H9 (cell line): ENCODE data around the gene COG8. TPM values are rescaled to one million over a fixed set of nuclear protein-coding genes. Genes with fewer than 3 reads are reported as not detected.
A peak's percentile ranks its signal among the peaks of the same experiment; 100 is the strongest.

Experiments
- DNase-seq: peaks from one replicate; pipeline ENCODE4 v3.0.0-alpha.2; 2017
- H2AFZ ChIP-seq: one replicate; pipeline ENCODE4 v1.6.1; 2013; ENCODE audit warnings: mild to moderate bottlenecking, low read length, control low read depth, moderate library complexity
- H2AK5ac ChIP-seq: 2 replicates; pipeline ENCODE4 v1.6.1; 2013; ENCODE audit warnings: low read length, control low read depth, mixed read lengths; ENCODE audit not compliant: insufficient read length
- H2BK120ac ChIP-seq: one replicate; pipeline ENCODE4 v1.6.1; 2013; ENCODE audit warnings: low read depth, mild to moderate bottlenecking, low read length, control low read depth, inconsistent platforms; ENCODE audit not compliant: poor library complexity, severe bottlenecking
- H2BK12ac ChIP-seq: 2 replicates; pipeline ENCODE4 v1.6.1; 2013; ENCODE audit warnings: low read length, control low read depth, mixed read lengths, low read depth; ENCODE audit not compliant: insufficient read length
- H2BK15ac ChIP-seq: 2 replicates; pipeline ENCODE4 v1.6.1; 2013; ENCODE audit warnings: low read depth, low read length, control low read depth
- H2BK20ac ChIP-seq: one replicate; pipeline ENCODE4 v1.6.1; 2013; ENCODE audit warnings: low read depth, mild to moderate bottlenecking, low read length, control low read depth, inconsistent platforms; ENCODE audit not compliant: poor library complexity, severe bottlenecking
- H2BK5ac ChIP-seq: 2 replicates; pipeline ENCODE4 v1.6.1; 2013; ENCODE audit warnings: low read length, control low read depth, mixed read lengths; ENCODE audit not compliant: insufficient read length
- H3K14ac ChIP-seq: 2 replicates; pipeline ENCODE4 v1.6.1; 2013; ENCODE audit warnings: low read length, control low read depth; ENCODE audit not compliant: insufficient read depth
- H3K18ac ChIP-seq: 2 replicates; pipeline ENCODE4 v1.6.1; 2013; ENCODE audit warnings: low read depth, mild to moderate bottlenecking, mixed read lengths, low read length, control low read depth; ENCODE audit not compliant: insufficient read length
- H3K23ac ChIP-seq: 2 replicates; pipeline ENCODE4 v1.6.1; 2013; ENCODE audit warnings: low read length, control low read depth, mixed read lengths, low read depth; ENCODE audit not compliant: insufficient read length
- H3K23me2 ChIP-seq: 2 replicates; pipeline ENCODE4 v1.6.1; 2013; ENCODE audit warnings: low read depth, mild to moderate bottlenecking, mixed read lengths, low read length, control low read depth; ENCODE audit not compliant: insufficient read length, poor library complexity, severe bottlenecking
- H3K27ac ChIP-seq: 2 replicates; pipeline ENCODE4 v1.5.1; 2013; ENCODE audit warnings: low read length, control low read depth, mixed read lengths, low read depth; ENCODE audit not compliant: insufficient read length
- H3K27me3 ChIP-seq: 2 replicates; pipeline ENCODE4 v1.6.1; 2013; ENCODE audit warnings: low read length, control low read depth, inconsistent platforms; ENCODE audit not compliant: insufficient read depth
- H3K4ac ChIP-seq: 2 replicates; pipeline ENCODE4 v1.6.1; 2013; ENCODE audit warnings: low read depth, mild to moderate bottlenecking, control low read depth, inconsistent platforms, low read length, moderate library complexity
- H3K4me1 ChIP-seq: 2 replicates; pipeline ENCODE4 v1.6.1; 2013; ENCODE audit warnings: low read length, control low read depth, inconsistent platforms; ENCODE audit not compliant: insufficient read depth
- H3K4me2 ChIP-seq: 2 replicates; pipeline ENCODE4 v1.6.1; 2013; ENCODE audit warnings: low read length, control low read depth, mixed read lengths; ENCODE audit not compliant: insufficient read length, insufficient read depth
- H3K56ac ChIP-seq: 2 replicates; pipeline ENCODE4 v1.6.1; 2013; ENCODE audit warnings: low read depth, mild to moderate bottlenecking, mixed read lengths, low read length, control low read depth; ENCODE audit not compliant: insufficient read length
- H3K79me1 ChIP-seq: 2 replicates; pipeline ENCODE4 v1.6.1; 2013; ENCODE audit warnings: low read depth, mild to moderate bottlenecking, moderate library complexity, low read length, control low read depth, inconsistent platforms; ENCODE audit not compliant: insufficient read depth, poor library complexity, severe bottlenecking
- H3K79me2 ChIP-seq: 2 replicates; pipeline ENCODE4 v1.6.1; 2013; ENCODE audit warnings: low read length, control low read depth, inconsistent platforms; ENCODE audit not compliant: insufficient read depth
- H3K9ac ChIP-seq: 2 replicates; pipeline ENCODE4 v1.6.1; 2013; ENCODE audit warnings: low read length, control low read depth, mixed read lengths; ENCODE audit not compliant: insufficient read length; ENCODE audit errors: extremely low read depth
- H3K9me3 ChIP-seq: one replicate; pipeline ENCODE4 v1.6.1; 2013; ENCODE audit warnings: low read depth, low read length, inconsistent platforms; ENCODE audit not compliant: control insufficient read depth
- H3T11ph ChIP-seq: one replicate; pipeline ENCODE4 v1.6.1; 2013; ENCODE audit warnings: mild to moderate bottlenecking, low read length, control low read depth, inconsistent platforms
- H4K20me1 ChIP-seq: one replicate; pipeline ENCODE4 v1.6.1; 2013; ENCODE audit not compliant: control insufficient read depth, insufficient read length, insufficient read depth
- H4K5ac ChIP-seq: 2 replicates; pipeline ENCODE4 v1.6.1; 2013; ENCODE audit warnings: low read depth, mild to moderate bottlenecking, mixed read lengths, low read length, control low read depth; ENCODE audit not compliant: insufficient read length
- H4K8ac ChIP-seq: replicated peaks from 2 replicates; pipeline ENCODE4 v1.6.1; 2013; ENCODE audit warnings: low read length, control low read depth, mixed read lengths, low read depth; ENCODE audit not compliant: insufficient read length
- H4K91ac ChIP-seq: 2 replicates; pipeline ENCODE4 v1.6.1; 2013; ENCODE audit warnings: low read depth, mild to moderate bottlenecking, moderate library complexity, mixed read lengths, low read length, control low read depth; ENCODE audit not compliant: insufficient read length
- H3K27ac Mint-ChIP-seq, 3 experiments: 2 replicates in 2 of 3; 3 replicates in 1 of 3; pipeline ENCODE4 v1.8.0; 2020 to 2021; ENCODE audit warnings: mixed read lengths in 3 of 3, mild to moderate bottlenecking in 1 of 3, moderate library complexity in 1 of 3
- H3K27me3 Mint-ChIP-seq: 2 replicates; pipeline ENCODE4 v1.8.0; 2021; ENCODE audit warnings: low read depth, mild to moderate bottlenecking, moderate library complexity, mixed read lengths
- H3K36me3 Mint-ChIP-seq, 3 experiments: 2 replicates in 2 of 3; 3 replicates in 1 of 3; pipeline ENCODE4 v1.8.0; 2020 to 2021; ENCODE audit warnings: low read depth in 3 of 3, mixed read lengths in 3 of 3; ENCODE audit not compliant: insufficient read depth in 1 of 3
- H3K4me1 Mint-ChIP-seq, 2 experiments: 2 replicates each; pipeline ENCODE4 v1.8.0; 2020; ENCODE audit warnings: mixed read lengths in 2 of 2
- H3K4me3 Mint-ChIP-seq, 2 experiments: 2 replicates in 1 of 2; 3 replicates in 1 of 2; pipeline ENCODE4 v1.8.0; 2020 to 2021; ENCODE audit warnings: mild to moderate bottlenecking in 2 of 2, mixed read lengths in 2 of 2, moderate library complexity in 1 of 2
- H3K9me3 Mint-ChIP-seq, 2 experiments: 2 replicates in 1 of 2; 3 replicates in 1 of 2; pipeline ENCODE4 v1.8.0; 2020; ENCODE audit warnings: mild to moderate bottlenecking in 2 of 2, mixed read lengths in 2 of 2, moderate library complexity in 1 of 2
- CTCF ChIP-seq: fragments of 200-600 bp; sonication (generic); conservative IDR thresholded peaks from 3 replicates; pipeline ENCODE4 v1.8.0; 2021; ENCODE audit warnings: antibody characterized with exemption, mild to moderate bottlenecking
- WGBS: extraction: QIAGEN DNeasy Blood & Tissue Kit; methylation state at CpG from one replicate; pipeline ENCODE4 v1.1.7; 2013; ENCODE audit warnings: missing lambda C conversion rate, low lambda C conversion rate, mixed read lengths; ENCODE audit not compliant: insufficient read length; ENCODE audit errors: extremely low coverage; 5-methylcytosine and 5-hydroxymethylcytosine counted together
- total RNA-seq: library from RNA; stranded (reverse); gene quantifications from 2 replicates; pipeline ENCODE4 v1.2.1, GENCODE V29; 2021

Gene COG8
- total RNA-seq, 1 experiment from 2014 or later = 52.3 TPM

GRCh38 chr16:69301187-69301586 lies 38.2 kb downstream of the COG8 start:
- no peak overlapping the region for H3K56ac ChIP-seq
- H3K4me2 ChIP-seq = no peak overlapping the region
- H2BK15ac ChIP-seq = no peak overlapping the region
- no peaks in the 10 kb centered on the region for H3K23me2 ChIP-seq
- no peak overlapping the region for H3K4ac ChIP-seq
- no peak overlapping the region for H3K27ac ChIP-seq
- no peak overlapping the region for H4K5ac ChIP-seq
- no peak overlapping the region for H3K9ac ChIP-seq
- peak overlapping the region in 2 of 3 experiments; percentile 34 to 52; a peak in 2 of 7 replicates for H3K27ac Mint-ChIP-seq
- H2AK5ac ChIP-seq = no peak overlapping the region
- H3K23ac ChIP-seq = no peak overlapping the region
- no peaks in the 10 kb centered on the region for H3K4me1 Mint-ChIP-seq
- H2BK5ac ChIP-seq = no peak overlapping the region
- peaks cover 0 to 19% (median 5%) of the 10 kb centered on the region in 3 experiments; a peak in 6 of 7 replicates for H3K36me3 Mint-ChIP-seq
- H2BK120ac ChIP-seq = no peak overlapping the region
- H2AFZ ChIP-seq = no peak overlapping the region
- H3K4me1 ChIP-seq = no peaks in the 10 kb centered on the region
- H2BK12ac ChIP-seq = no peak overlapping the region
- H4K91ac ChIP-seq = no peak overlapping the region
- no peaks in the 10 kb centered on the region for H3K9me3 ChIP-seq
- H3K14ac ChIP-seq = no peak overlapping the region
- H2BK20ac ChIP-seq = no peak overlapping the region
- H3K9me3 Mint-ChIP-seq = no peaks in the 10 kb centered on the region
- H3K27me3 ChIP-seq = no peaks in the 10 kb centered on the region
- no peak overlapping the region for H3T11ph ChIP-seq
- WGBS = no CpG with 5 or more reads among the region's 1 CpG
- no peaks in the 10 kb centered on the region for H3K79me1 ChIP-seq
- H3K27me3 Mint-ChIP-seq = no peaks in the 10 kb centered on the region
- no peak for DNase-seq
- H4K20me1 ChIP-seq = no peaks in the 10 kb centered on the region
- no peak overlapping the region for H4K8ac ChIP-seq
- H3K18ac ChIP-seq = no peak overlapping the region
- no peak overlapping the region for H3K4me3 Mint-ChIP-seq
- no peaks in the 10 kb centered on the region for H3K79me2 ChIP-seq
- no peak for TF ChIP-seq CTCF
